HG03442 (cell line): ENCODE results near the gene TRIOBP.
A peak's percentile ranks its signal among the peaks of the same experiment; 100 is the strongest.
"Not testable (repeated sequence)": the region's sequence is repeated elsewhere in the genome, so short reads cannot be mapped to it uniquely, and the experiment has no call there.

Experiments
- ATAC-seq: cut with Tn5 transposase; IDR thresholded peaks from one replicate; pipeline ENCODE4 v1.9.1; 2021; ENCODE audit warnings: mild to moderate bottlenecking, moderate library complexity; ENCODE audit not compliant: unreplicated experiment

The TRIOBP gene

GRCh38 chr22:37686002-37686982, 10.6 kb upstream of the TRIOBP start, which contains the start of gene NOL12:
TSS of gene NOL12 (plus strand) at chr22:37686343. CDS start at chr22:37686393, 50 bp downstream.
- ATAC-seq = peak; percentile 72

- no peak for ATAC-seq
These were observed 6.4 kb upstream of the TRIOBP start for GRCh38 chr22:37690407-37690806.

- ATAC-seq = no peak
These were observed 5.8 kb upstream of the TRIOBP start for GRCh38 chr22:37690901-37691504.

GRCh38 chr22:37692627-37693285, 4.1 kb upstream of the TRIOBP start:
- no peak for ATAC-seq

DNA sequence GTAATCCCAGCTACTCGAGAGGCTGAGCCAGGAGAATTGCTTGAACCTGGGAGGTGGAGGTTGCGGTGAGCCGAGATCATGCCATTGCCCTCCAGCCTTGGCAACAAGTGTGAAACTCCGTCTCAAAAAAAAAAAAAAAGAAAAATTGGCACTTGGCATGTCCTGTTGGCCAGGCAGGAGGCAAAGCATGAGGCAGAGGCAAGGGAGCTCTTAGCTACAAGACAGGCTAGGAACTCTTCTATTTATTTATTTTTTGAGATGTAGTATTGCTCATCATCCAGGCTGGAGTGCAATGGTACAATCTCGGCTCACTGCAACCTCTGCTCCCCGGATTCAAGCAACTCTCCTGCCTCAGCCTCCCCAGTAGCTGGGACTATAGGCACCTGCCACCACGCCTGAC, 2.7 kb upstream of the TRIOBP start:
- not testable (repeated sequence) for ATAC-seq

GRCh38 chr22:37696260-37696656, 590 bp upstream of the TRIOBP start:
- ATAC-seq = not testable (repeated sequence)

GRCh38 chr22:37697538-37697835, 639 bp downstream of the TRIOBP start:
- ATAC-seq = no peak

DNA sequence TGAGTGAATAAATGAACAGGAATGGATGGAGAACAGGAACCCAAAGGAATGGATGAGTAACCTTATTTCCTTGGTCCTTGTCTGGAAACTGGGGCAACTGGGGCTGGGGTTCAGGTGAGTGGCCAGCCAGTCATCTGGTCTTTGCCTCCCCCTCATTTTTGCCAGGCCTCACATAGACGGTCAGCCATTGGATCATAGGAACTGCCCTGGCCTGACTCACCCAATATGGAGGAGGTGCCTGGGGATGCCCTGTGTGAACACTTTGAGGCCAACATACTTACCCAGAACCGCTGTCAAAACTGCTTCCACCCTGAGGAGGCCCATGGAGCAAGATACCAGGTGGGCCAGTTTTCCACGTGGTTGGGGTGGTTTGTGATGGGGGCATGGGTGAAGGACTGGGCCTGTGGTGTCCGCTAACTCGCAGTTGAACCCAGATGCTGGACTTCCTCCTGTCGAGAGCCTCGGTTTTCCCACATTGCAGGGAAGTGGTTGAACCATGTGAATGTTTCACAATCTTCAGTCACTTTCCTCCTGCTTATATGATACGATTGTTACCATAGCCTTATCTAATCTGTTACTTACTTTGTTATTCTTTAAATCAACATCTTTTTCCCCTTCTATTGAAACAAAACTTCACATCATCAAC, 4.4 kb downstream of the TRIOBP start:
- ATAC-seq = no peak

DNA sequence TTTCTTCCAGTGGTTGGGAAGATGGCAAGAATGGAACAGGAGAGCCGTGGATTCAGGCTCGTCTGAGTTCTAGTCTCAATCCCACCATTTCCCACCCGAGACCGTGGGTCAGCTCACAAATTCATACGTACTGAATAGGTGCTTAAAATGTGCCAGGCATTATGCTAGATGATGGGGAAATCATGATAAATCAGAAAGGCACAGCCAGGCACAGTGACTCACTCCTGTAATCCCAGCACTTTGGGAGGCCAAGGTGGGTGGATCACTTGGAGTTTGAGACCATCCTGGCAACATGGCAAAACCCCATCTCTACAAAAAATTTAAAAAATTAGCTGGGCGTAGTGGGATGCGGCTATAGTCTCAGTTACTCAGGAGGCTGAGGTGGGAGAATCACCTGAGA, 7.1 kb downstream of the TRIOBP start:
- ATAC-seq = no peak

DNA sequence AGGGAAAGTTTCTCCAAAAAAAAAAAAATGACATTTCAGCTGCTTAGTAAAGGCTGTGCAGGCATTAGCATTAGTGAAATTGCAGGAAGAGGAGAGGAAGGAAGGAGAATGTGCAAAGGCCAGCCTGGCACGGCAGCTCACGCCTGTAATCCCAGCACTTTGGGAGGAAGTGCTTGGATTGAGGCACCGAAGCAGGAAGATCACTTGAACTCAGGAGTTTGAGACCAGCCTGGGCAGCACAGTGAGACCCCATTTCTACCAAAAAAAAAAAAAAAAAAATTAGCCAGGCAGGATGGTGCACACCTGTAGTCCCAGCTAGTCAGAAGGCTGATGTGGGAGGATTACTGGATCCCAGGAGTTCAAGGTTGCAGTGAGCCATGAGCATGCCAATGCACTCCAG, 7.8 kb downstream of the TRIOBP start:
- ATAC-seq = no peak

GRCh38 chr22:37705205-37705604, 8.4 kb downstream of the TRIOBP start:
- ATAC-seq = no peak

- ATAC-seq = no peak
These were observed 12.0 kb downstream of the TRIOBP start for GRCh38 chr22:37708580-37709444.

DNA sequence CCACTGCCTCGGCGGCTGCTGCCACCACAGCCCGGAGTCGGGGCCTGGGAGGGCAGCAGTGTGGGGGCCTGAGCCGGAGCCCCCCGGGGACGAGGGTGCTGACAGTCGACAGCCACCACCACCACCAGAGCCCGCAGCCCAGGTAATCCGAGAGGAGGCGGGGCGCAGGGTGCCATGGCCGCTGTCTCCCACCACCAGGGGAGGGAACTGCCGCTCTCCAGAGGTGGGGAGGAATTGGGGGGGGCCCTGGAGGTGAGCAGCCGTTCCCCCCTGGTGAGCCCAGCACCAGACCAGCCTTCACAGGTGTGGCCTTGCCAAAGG, 12.6 kb downstream of the TRIOBP start:
- ATAC-seq = no peak

GRCh38 chr22:37710675-37711074, 13.8 kb downstream of the TRIOBP start:
- no peak for ATAC-seq

DNA sequence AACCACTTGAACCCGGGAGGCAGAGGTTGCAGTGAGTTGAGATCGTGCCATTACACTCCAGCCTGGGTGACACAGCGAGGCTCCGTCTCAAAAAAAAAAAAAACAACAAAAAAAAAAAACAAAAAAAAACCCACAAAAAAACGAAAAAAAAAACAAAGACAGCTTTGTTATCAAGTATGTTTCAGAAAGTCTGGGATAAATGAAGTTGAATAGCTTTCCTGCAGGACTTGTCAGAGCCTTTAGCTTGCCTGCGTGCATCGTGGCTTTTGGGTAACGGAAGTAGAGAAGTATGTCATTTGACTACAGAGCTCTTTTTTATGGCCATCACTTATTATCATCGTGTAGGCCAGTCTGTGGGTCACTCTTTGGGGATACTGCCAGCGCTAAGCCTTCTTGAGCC, 14.6 kb downstream of the TRIOBP start:
- no peak for ATAC-seq

DNA sequence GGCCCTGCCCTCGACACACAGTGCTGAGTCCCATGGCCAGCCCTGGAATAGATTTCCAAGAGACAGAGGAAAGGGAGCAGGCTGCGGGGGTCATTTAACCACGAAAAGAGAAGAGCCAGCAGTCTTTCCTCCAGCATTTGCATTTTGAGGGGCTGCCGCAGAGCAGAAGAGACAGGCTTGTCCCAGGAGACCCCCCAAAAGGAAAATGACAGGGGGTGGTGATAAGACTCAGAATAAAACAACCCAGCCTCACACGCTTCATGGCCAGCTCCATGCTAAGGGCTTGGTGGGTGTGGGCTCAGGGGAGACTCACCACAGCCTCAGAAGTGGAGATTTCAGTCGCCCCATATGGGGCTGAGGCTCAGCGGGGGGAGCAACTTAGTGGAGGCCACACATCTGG, 16.9 kb downstream of the TRIOBP start:
- no peak for ATAC-seq

- no peak for ATAC-seq
These were observed 17.8 kb downstream of the TRIOBP start for GRCh38 chr22:37714634-37715033.

DNA sequence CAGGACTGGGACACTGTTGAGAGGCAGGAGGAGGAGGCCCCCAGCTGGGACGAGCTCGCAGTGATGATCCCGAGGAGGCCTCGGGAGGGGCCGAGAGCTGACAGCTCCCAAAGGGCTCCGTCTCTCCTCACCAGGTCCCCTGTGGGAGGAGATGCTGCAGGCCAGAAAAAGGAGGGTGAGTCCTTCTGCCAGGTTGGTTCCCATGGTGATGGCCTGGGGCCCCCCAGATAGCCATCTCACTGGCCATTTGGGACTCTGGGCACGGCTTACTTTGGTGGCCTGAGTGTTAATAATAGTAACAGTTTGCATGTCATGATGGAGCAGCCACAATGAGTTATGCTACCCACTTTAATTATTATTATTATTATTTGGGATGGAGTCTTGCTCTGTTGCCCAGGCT, 18.9 kb downstream of the TRIOBP start:
- no peak for ATAC-seq

- ATAC-seq = no peak
These were observed 19.9 kb downstream of the TRIOBP start for GRCh38 chr22:37716708-37717107.

GRCh38 chr22:37717235-37717634, 20.4 kb downstream of the TRIOBP start:
- not testable (repeated sequence) for ATAC-seq
